ENCODE data around the gene DGKI.

The DGKI gene

GRCh38 chr7:137642472-137642871, 204.3 kb downstream of the DGKI start:
- DNase-seq, result no peak

GRCh38 chr7:137642031-137642430, 204.7 kb downstream of the DGKI start:
- no peak for DNase-seq

DNA sequence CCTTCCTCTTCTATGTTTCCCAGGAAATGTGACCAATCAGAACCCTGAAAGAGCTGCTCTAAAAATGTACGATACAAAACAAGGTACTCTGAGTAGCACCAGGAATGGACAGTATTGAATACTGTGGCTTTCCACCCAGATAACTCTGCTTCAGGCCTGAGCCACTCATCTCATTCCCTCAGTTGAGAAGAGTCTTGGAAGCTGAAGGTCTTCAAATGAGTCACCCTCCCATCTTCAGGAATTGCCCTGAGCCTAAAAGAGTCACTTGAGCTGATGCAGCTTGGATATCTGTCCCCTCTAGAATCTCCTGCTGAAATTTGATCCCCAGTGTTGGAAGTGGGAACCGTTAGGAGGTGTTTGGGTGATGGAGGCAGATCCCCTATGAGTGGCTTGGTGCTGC, 210.4 kb downstream of the DGKI start:
- DNase-seq, result no peak

GRCh38 chr7:137635874-137636273, 210.9 kb downstream of the DGKI start:
- no peak for DNase-seq

GRCh38 chr7:137635132-137635531, 211.6 kb downstream of the DGKI start:
- DNase-seq, result no peak

DNA sequence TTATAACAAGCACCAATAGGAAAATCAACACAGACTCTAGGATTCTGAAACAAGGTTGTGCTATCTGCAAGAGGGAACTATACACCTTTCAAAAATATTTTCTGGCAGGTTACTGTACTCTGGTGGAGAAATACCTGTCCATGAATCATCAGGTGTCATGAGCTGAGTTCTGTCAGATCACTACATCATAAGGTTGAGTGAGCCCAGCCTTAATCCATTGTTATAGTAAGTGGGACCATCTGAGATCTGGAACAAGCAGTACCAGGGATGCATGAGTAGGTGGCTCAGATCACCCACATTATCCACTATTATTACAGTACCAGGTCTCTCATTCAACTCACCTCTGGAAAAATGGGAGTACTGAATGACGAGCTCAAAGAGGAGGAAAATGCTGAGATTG, 212.4 kb downstream of the DGKI start:
- no peak for DNase-seq

- no peak for DNase-seq
Observed at GRCh38 chr7:137633133-137633532, 213.6 kb downstream of the DGKI start.

- DNase-seq, result no peak
Observed at GRCh38 chr7:137628216-137628615, 218.6 kb downstream of the DGKI start.

DNA sequence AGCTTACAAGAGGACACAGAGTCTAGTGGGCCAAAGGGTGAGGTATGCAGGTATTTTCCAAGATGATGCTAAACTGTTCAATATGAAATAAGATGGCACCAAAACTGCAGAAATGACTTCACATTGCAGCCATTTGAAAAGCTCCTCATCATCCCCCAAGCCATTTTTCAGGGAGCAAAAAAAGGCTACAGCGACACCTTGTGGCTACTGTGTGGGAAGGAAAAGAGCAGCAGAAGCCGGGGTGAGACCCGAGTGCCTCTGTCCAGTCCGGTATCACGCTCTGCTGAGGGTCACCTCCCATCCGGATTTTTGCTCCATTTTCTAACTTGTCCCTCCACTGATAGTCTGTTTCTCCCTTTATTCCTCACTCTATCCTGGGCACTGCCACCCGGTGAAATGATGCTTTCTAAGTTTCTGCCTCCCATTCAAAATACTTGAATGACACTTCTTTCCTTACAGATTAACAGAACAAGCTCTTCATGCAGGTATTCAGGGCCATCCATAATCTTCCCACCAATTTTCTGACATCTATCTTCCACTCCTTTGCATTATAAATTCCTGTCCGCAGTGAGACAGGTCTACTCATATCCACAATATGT, 220.2 kb downstream of the DGKI start:
- peak; percentile 42 for DNase-seq

DNA sequence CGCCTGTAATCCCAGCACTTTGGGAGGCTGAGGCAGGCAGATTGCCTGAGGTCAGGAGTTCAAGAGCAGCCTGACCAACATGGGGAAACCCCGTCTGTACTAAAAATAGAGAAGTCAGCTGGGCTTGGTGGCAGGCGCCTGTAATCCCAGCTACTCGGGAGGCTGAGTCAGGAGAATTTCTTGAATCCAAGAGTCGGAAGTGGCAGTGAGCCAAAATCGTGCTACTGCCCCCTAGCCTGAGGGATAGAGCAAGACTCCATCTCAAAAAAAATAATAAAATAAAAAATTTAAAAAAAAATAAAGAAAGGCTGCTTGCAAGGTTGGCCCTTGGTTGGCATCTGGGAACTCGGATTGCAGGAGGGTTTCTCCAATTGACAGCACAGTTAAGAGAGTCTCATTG, 221.6 kb downstream of the DGKI start:
- DNase-seq, result no peak

DNA sequence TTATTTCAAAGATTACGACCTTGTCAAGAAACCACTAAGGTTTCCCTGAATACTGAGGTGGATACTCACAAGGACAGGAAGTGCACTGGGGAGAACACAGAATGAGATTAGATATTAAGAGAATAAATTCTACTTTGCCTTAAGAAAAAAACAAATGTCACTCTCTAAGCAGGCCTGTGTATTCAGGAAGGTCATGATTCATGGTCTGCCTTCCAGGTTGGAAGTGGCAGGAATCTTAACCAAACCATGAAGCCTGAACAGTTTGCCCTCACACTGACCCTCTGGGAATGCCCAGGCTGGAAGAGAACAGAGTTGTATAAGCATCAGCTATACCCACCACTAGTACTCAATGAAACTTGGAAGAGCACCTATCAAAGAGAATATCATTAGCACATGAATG, 227.6 kb downstream of the DGKI start:
- no peak for DNase-seq

DNA sequence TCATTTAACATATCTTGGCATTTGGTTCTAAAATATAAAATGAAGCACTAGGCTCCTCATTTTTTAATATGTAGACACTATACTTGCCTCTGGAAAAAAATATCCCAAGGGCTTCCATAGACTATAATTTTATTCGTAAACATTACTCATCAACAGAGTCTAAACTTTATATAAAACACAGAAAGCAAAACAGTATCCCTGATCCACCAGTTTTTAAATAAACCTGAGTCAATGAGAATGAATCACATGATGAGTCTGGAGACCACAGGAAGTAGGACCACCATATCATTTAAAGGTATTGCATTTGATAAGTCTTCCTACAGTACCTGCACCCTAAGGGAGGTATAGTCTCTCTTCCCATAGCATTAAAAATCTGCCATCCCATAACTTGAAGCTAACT, 228.0 kb downstream of the DGKI start:
- no peak for DNase-seq

DNA sequence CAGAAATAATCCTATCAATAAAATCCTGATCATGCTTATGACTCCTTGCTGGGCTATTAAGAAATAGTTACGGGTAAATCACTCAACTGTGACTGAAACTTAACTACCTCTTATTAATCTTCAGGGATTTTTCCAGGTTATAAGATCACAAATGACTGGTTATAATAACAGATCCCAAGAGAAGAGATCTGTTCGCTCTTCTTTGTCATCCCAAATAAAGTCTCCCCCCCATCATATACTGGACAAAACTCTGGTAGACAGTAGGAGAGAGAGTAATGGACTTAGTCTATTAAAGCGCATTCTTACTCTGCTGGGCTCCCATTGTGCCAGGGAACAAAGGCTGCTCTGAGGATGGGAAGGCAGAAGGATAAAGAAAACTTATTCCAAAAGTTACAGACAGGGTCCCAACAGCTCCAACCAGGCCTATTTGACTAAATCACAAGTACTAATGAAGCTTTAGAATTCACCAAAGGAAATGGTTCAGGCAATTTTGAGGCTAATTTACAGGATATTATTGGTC, 233.7 kb downstream of the DGKI start:
- no peak for DNase-seq

DNA sequence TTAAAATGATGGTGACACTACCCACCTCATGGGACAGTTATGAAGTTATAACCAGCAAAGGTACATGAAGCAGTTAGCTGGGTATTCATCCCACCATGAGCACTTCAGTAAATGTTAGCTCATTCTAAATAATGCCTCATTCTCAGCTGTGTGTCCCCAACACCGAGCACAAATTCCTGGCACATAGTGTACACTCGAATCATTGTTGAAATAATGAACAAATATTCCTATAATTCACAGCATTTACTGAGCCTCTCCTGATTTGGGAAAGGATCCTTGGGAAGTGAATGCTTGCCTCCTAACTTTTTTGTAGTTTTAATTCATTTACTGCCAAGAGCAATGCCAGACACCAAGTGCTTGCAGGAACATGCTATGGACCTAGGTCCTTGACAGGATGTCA, 235.2 kb downstream of the DGKI start:
- no peak for DNase-seq

DNA sequence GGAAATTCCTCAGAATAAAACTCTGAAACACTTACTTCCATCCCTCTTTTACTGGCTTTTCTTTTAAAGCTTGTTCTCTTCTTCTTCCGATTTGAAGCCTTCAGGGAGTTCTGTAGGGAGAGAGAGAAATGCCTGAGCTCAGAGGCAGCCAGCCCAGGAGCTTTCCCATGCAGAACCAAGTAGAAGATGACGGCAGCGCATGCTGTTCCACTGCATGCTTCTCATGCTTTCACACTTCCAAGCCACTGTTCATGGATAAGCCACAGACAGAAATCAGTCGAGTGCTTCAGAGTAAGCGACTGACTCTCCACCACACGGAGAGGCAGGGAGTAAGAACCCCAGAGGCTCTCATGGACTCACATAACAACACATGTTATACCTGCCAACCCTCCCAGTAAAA, 237.3 kb downstream of the DGKI start:
- DNase-seq, result no peak

DNA sequence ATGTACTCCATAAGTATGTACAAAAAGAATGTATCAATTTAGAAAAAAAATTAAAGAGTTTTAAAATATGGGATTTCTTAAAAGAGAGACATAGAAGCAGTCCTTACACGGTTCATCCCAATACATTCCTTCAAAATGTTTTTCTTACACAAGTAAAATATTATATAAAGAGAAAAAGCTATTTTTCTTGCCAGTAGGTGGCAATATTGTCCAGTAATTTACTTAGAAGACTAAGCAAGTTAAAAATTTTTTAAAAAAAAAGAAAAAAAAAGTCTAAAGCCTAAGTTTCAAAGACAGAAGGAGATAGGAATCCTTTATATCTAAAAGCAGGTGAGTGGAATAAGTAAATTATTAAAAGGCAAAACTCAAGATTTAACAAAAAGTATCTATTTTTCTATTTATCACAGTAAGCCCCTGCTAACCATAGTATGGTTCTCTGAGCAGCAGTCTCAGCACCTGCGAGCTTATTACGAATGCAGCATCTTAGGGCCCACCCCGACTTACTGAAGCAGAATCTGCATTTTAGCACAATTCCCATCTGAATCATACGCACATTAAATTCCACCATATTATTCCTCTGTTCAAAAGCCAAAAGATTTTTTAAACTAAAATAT, 240.6 kb downstream of the DGKI start:
- no peak for DNase-seq

DNA sequence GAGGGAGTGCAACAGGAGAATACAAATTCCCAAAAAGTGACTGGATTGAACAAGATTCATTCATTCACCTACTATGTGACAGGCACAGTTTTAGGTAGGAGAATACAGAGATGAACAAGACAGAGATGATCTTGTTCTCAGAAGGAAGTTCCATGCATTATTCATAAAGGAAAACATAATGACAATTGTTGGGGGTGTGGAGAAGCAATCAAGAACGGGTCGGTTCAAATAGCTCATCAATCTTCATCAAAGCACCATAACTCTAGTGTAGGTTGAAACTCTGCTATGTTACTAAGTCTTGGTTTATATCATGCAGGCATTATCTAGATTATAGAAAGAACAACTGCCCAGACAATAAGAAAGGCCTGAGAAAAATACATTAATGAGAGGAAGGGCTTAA, 243.7 kb downstream of the DGKI start:
- DNase-seq, result no peak

DNA sequence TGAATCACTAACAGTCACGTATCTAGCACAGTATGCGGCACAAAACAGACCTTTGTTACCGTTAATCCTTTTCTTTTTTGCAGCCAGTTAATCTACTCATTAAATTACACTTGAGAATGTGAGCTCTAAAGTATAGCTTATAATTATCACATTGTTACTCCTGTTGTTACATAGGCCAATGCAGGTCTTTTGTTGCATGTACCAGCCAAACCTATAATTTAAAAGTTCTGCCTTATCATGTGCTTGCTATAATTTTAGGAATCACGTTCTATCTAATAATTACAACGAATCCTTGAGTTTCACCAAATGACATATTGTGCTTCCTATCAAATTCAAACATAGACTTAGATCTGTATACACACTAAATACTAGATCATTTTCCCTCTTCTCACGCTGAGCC, 245.1 kb downstream of the DGKI start:
- no peak for DNase-seq

DNA sequence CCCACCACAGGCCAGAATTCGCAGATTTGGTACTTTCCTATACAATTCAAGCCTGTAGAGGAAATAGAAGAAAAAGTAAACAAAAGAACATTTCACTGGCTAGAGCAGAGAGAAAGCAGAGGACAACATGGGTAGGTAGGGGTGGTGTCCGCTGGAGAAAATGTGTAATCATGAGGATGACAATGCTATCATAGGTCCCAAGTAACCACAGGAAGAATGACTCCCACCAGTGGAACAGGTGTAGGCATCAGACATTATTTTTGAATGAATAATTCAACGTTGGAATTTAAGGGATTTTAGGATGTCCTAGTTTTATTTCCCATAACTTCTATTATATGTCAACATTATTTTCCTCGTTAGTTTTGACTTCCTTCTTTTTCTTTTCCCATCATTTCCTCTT, 248.9 kb downstream of the DGKI start:
- DNase-seq, result no peak

DNA sequence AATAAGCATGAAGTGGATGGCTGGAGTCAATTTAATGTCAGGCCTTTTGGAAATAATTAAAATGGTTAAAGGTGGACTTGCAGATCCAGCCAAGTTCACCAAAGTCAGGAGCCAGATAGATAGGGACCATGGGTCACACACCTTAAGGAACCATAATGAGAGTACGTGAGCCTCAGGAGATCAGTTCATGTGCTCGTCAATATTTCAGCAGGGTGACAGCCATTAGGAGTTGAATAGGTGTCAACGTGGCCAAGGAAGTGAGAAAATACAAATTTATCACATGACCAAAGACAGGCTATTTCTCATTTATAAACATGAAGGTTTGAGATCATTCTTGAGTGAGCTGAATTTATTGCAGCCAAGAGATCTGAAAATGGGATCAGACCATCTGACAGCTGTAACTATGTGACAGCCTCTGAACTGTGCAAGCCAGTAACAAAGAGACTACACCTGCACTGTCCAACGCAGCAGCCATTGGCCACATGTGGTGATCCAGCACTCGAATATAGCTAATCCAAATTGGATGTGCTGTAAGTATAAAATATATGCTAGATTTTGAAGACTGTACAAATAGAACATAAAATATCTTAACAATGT, 253.6 kb downstream of the DGKI start:
- DNase-seq, result no peak

GRCh38 chr7:137592232-137592896, 254.4 kb downstream of the DGKI start:
- DNase-seq, result peak; percentile 73

GRCh38 chr7:137591421-137591837, 255.3 kb downstream of the DGKI start:
- DNase-seq, result no peak

DNA sequence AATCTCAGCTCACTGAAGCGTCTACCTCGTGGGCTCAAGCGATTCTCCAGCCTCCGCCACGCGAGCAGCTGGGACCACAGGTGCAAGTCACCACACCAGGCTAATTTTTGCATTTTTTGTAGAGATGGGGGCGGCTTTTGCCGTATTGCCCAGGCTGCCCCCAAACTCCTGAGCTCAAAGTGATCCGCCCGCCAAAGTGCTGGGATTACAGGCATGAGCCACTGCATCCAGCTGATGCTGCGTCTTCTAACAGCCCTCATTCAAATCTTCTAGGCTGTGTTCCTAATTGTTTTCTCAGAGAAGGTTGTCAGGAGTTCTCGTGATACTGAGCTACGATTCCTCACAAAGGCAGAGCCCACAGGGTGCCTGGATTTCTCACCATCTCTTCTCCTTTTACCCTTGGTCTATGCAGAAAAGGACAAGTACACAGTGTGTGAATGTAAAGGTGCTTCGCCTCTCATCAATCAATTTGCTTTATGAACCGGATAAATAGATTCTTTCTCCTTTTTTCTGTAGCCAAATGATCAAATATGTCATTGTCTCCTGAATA, 255.9 kb downstream of the DGKI start:
- no peak for DNase-seq
